Measurements from ENCODE around the gene FCRL4.

- no peak for TF ChIP-seq CTCF (IDR thresholded peaks at IDR 0.05)
- TF ChIP-seq ZFX (IDR thresholded peaks at IDR 0.05; ENCODE audit: borderline replicate concordance), result no peak
Measured at GRCh38 chr1:157540852-157541251, 57.0 kb downstream of the FCRL4 start.

Measured in 22Rv1 (cell line).